Measurements from ENCODE around the gene C6orf132. TPM values are rescaled to one million over a fixed set of nuclear protein-coding genes. Genes with fewer than 3 reads are reported as not detected.

C6orf132 gene
- total and polyA plus RNA-seq, 2 experiments from 2014 or later: 3.2 to 5.2 TPM

DNA sequence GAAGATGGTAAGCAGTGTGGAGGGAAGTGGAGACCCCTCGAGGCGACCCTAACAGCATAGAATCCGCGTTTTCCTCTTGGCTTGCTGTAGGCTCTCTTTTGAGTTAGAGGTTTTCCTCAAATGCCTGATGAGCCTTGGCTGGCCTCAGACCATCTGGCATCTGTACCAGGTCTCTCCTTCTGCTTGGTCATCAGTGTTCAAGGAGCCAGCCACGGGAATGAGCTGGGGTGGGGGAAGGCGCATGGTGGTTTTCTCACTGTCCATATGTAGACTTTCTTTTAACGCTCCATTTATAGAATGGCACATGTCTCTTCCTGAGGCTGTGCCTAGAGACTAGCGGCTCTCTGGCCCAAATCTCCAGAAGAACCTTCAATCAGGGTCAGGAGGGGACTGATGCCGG is 22.6 kb upstream of the C6orf132 start:
- no peaks in the 10 kb centered on the region for H3K36me3 ChIP-seq (ENCODE audit: low read depth)
- no peaks in the 10 kb centered on the region for H3K27me3 ChIP-seq (replicated peaks; ENCODE audit: insufficient read depth)
- H3K4me2 ChIP-seq (ENCODE audit: unreplicated experiment): no peak overlapping the region
- H3K9me3 ChIP-seq (ENCODE audit: low read depth): no peaks in the 10 kb centered on the region
- no peaks in the 10 kb centered on the region for H4K20me1 ChIP-seq (ENCODE audit: insufficient read depth)
- peaks cover 11% of the 10 kb centered on the region for H3K4me1 ChIP-seq (ENCODE audit: insufficient read depth)
- no peaks in the 10 kb centered on the region for H3K9me2 ChIP-seq (ENCODE audit: insufficient read depth)
- H3K4me3 ChIP-seq: no peak overlapping the region
- 66 to 71% methylated on average over 9 of the region's 9 CpGs for WGBS, 2 experiments (ENCODE audit: low coverage in 1 of 2, low lambda C conversion rate in 2 of 2, missing lambda C conversion rate in 2 of 2)
- no peak overlapping the region for H2AFZ ChIP-seq
- H3K27ac ChIP-seq: no peak overlapping the region
- peaks cover 4% of the 10 kb centered on the region; the same call in 1 of the 2 replicates for H3F3A ChIP-seq (ENCODE audit: insufficient read depth)
- H3K9ac ChIP-seq: no peak overlapping the region
- TF ChIP-seq EZH2 (IDR thresholded peaks at IDR 0.05; ENCODE audit: insufficient read depth, poor library complexity, severe bottlenecking) (no peak), EZH2phosphoT487 (IDR thresholded peaks at IDR 0.05; ENCODE audit: insufficient read depth, low read depth) (no peak)
- in situ Hi-C loops (cut with MboI): loop anchor here (5.0 kb wide), 1 partner anchor 88 kb away; no protein-coding TSS in a partner anchor
- H3K79me2 ChIP-seq (ENCODE audit: insufficient read depth): no peaks in the 10 kb centered on the region
- peak; percentile 85 for DNase-seq

DNA sequence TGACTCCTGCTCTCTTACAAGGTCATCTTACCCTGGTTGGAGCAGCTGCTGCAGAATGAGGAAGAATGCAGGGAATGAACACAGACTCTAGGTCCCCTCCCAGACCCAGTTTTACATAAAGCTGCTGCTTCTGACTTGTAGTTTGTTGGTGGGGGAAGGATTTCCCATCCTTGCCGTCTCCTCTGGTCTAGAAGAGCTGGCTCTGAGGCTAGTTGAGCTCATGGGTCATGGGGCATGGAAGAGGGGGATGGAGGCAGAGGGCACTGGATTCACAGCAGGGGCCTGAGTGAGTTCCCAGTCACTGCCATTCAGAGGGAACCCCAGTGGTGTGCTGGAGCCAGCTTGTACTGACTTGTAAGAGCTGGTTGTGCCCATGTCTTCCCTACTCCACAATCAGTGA is 21.6 kb upstream of the C6orf132 start:
- Histone ChIP-seq H3K4me3 (no peak overlapping the region), H3K9me2 (ENCODE audit: insufficient read depth) (no peaks in the 10 kb centered on the region), H2AFZ (no peak overlapping the region), H3K4me1 (ENCODE audit: insufficient read depth) (peaks cover 11% of the 10 kb centered on the region), H3K27me3 (replicated peaks; ENCODE audit: insufficient read depth) (no peaks in the 10 kb centered on the region), H3K9ac (no peak overlapping the region), H3K27ac (no peak overlapping the region), H3K4me2 (ENCODE audit: unreplicated experiment) (no peak overlapping the region), H3K9me3 (ENCODE audit: low read depth) (no peaks in the 10 kb centered on the region), H3K79me2 (ENCODE audit: insufficient read depth) (no peaks in the 10 kb centered on the region), H4K20me1 (ENCODE audit: insufficient read depth) (no peaks in the 10 kb centered on the region), H3K36me3 (ENCODE audit: low read depth) (no peaks in the 10 kb centered on the region), H3F3A (ENCODE audit: insufficient read depth) (peaks cover 4% of the 10 kb centered on the region; the same call in 1 of the 2 replicates)
- 10 to 18% methylated on average over 1 of the region's 1 CpG for WGBS, 2 experiments (ENCODE audit: low coverage in 1 of 2, low lambda C conversion rate in 2 of 2, missing lambda C conversion rate in 2 of 2)
- DNase-seq: peak; percentile 30
- TF ChIP-seq EZH2 (IDR thresholded peaks at IDR 0.05; ENCODE audit: insufficient read depth, poor library complexity, severe bottlenecking) (no peak), EZH2phosphoT487 (IDR thresholded peaks at IDR 0.05; ENCODE audit: insufficient read depth, low read depth) (no peak)
- in situ Hi-C loops (cut with MboI): no loop called here

DNA sequence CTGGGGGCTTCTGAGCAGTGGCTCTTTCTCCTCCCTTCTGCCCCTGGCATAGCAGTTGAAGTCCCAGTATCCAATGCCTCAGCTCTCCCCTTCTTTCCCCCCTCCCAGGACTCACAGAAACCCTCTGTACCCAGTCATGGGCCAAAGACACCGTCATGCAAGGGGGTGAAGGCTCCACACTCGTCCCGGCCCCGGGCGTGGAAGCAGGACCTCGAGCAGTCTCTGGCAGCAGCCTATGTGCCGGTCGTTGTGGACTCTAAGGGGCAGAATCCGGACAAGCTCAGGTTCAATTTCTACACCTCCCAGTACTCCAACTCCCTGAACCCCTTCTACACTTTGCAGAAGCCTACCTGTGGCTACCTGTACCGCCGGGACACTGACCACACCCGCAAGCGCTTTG is 20.4 kb upstream of the C6orf132 start:
- no peak for DNase-seq
- no peaks in the 10 kb centered on the region for H3K9me3 ChIP-seq (ENCODE audit: low read depth)
- H2AFZ ChIP-seq: no peak overlapping the region
- H3K9me2 ChIP-seq (ENCODE audit: insufficient read depth): no peaks in the 10 kb centered on the region
- H3K4me1 ChIP-seq (ENCODE audit: insufficient read depth): peaks cover 18% of the 10 kb centered on the region
- H3F3A ChIP-seq (ENCODE audit: insufficient read depth): peaks cover 4% of the 10 kb centered on the region; the same call in 1 of the 2 replicates
- no peaks in the 10 kb centered on the region for H3K27me3 ChIP-seq (replicated peaks; ENCODE audit: insufficient read depth)
- no peaks in the 10 kb centered on the region for H4K20me1 ChIP-seq (ENCODE audit: insufficient read depth)
- H3K79me2 ChIP-seq (ENCODE audit: insufficient read depth): no peaks in the 10 kb centered on the region
- H3K4me3 ChIP-seq: no peak overlapping the region
- in situ Hi-C loops (cut with MboI): no loop called here
- no peaks in the 10 kb centered on the region for H3K36me3 ChIP-seq (ENCODE audit: low read depth)
- no peak overlapping the region for H3K27ac ChIP-seq
- no peak overlapping the region for H3K4me2 ChIP-seq (ENCODE audit: unreplicated experiment)
- H3K9ac ChIP-seq: no peak overlapping the region
- WGBS, 2 experiments (ENCODE audit: low coverage in 1 of 2, low lambda C conversion rate in 2 of 2, missing lambda C conversion rate in 2 of 2): 87% methylated on average over 12 to 13 of the region's 13 CpGs
- TF ChIP-seq EZH2 (IDR thresholded peaks at IDR 0.05; ENCODE audit: insufficient read depth, poor library complexity, severe bottlenecking): no peak
- no peak for TF ChIP-seq EZH2phosphoT487 (IDR thresholded peaks at IDR 0.05; ENCODE audit: insufficient read depth, low read depth)

DNA sequence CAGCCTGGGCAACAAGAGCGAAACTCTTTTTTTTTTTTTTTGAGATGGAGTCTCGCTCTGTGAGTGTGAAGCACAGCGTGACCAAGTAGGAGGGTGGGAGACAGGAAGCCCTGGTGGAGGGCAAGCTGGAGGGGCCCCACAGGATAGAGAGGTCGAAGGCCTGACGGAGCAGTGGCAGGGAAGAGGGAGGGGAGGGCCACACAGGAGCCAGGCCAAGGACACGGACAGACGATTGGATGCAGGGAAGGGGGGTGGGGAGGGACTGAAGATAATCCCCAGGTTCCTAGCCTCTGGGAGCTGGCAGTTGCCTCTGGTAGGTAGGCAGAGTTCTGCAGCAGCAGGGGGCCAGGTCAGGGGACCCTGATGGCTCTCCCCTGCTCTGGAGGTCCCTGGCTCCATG is 20.0 kb upstream of the C6orf132 start:
- Histone ChIP-seq H3K4me1 (ENCODE audit: insufficient read depth) (peaks cover 22% of the 10 kb centered on the region), H3K4me2 (ENCODE audit: unreplicated experiment) (no peak overlapping the region), H3K36me3 (ENCODE audit: low read depth) (no peaks in the 10 kb centered on the region), H3K27me3 (replicated peaks; ENCODE audit: insufficient read depth) (no peaks in the 10 kb centered on the region), H2AFZ (no peak overlapping the region), H3K9me2 (ENCODE audit: insufficient read depth) (no peaks in the 10 kb centered on the region), H3K79me2 (ENCODE audit: insufficient read depth) (no peaks in the 10 kb centered on the region), H3K27ac (no peak overlapping the region), H3K9ac (no peak overlapping the region), H3K9me3 (ENCODE audit: low read depth) (no peaks in the 10 kb centered on the region), H3F3A (ENCODE audit: insufficient read depth) (peaks cover 4% of the 10 kb centered on the region; the same call in 1 of the 2 replicates), H3K4me3 (no peak overlapping the region), H4K20me1 (ENCODE audit: insufficient read depth) (no peaks in the 10 kb centered on the region)
- DNase-seq: no peak
- no peak for TF ChIP-seq EZH2phosphoT487 (IDR thresholded peaks at IDR 0.05; ENCODE audit: insufficient read depth, low read depth)
- no peak for TF ChIP-seq EZH2 (IDR thresholded peaks at IDR 0.05; ENCODE audit: insufficient read depth, poor library complexity, severe bottlenecking)
- in situ Hi-C loops (cut with MboI): no loop called here
- 88 to 94% methylated on average over 6 to 7 of the region's 7 CpGs for WGBS, 2 experiments (ENCODE audit: low coverage in 1 of 2, low lambda C conversion rate in 2 of 2, missing lambda C conversion rate in 2 of 2)

Measured in GM23248 (cell line).